H9 (cell line): Measurements from ENCODE around the gene ARAP1. TPM values are rescaled to one million over a fixed set of nuclear protein-coding genes. Genes with fewer than 3 reads are reported as not detected.

ENCODE experiments used
- DNase-seq: peaks from one replicate; pipeline ENCODE4 v3.0.0-alpha.2; 2017
- H2AFZ ChIP-seq: one replicate; pipeline ENCODE4 v1.6.1; 2013; ENCODE audit warnings: mild to moderate bottlenecking, low read length, control low read depth, moderate library complexity
- H2AK5ac ChIP-seq: 2 replicates; pipeline ENCODE4 v1.6.1; 2013; ENCODE audit warnings: low read length, control low read depth, mixed read lengths; ENCODE audit not compliant: insufficient read length
- H2BK120ac ChIP-seq: one replicate; pipeline ENCODE4 v1.6.1; 2013; ENCODE audit warnings: low read depth, mild to moderate bottlenecking, low read length, control low read depth, inconsistent platforms; ENCODE audit not compliant: poor library complexity, severe bottlenecking
- H2BK12ac ChIP-seq: 2 replicates; pipeline ENCODE4 v1.6.1; 2013; ENCODE audit warnings: low read length, control low read depth, mixed read lengths, low read depth; ENCODE audit not compliant: insufficient read length
- H2BK15ac ChIP-seq: 2 replicates; pipeline ENCODE4 v1.6.1; 2013; ENCODE audit warnings: low read depth, low read length, control low read depth
- H2BK20ac ChIP-seq: one replicate; pipeline ENCODE4 v1.6.1; 2013; ENCODE audit warnings: low read depth, mild to moderate bottlenecking, low read length, control low read depth, inconsistent platforms; ENCODE audit not compliant: poor library complexity, severe bottlenecking
- H2BK5ac ChIP-seq: 2 replicates; pipeline ENCODE4 v1.6.1; 2013; ENCODE audit warnings: low read length, control low read depth, mixed read lengths; ENCODE audit not compliant: insufficient read length
- H3K14ac ChIP-seq: 2 replicates; pipeline ENCODE4 v1.6.1; 2013; ENCODE audit warnings: low read length, control low read depth; ENCODE audit not compliant: insufficient read depth
- H3K18ac ChIP-seq: 2 replicates; pipeline ENCODE4 v1.6.1; 2013; ENCODE audit warnings: low read depth, mild to moderate bottlenecking, mixed read lengths, low read length, control low read depth; ENCODE audit not compliant: insufficient read length
- H3K23ac ChIP-seq: 2 replicates; pipeline ENCODE4 v1.6.1; 2013; ENCODE audit warnings: low read length, control low read depth, mixed read lengths, low read depth; ENCODE audit not compliant: insufficient read length
- H3K23me2 ChIP-seq: 2 replicates; pipeline ENCODE4 v1.6.1; 2013; ENCODE audit warnings: low read depth, mild to moderate bottlenecking, mixed read lengths, low read length, control low read depth; ENCODE audit not compliant: insufficient read length, poor library complexity, severe bottlenecking
- H3K27ac ChIP-seq: 2 replicates; pipeline ENCODE4 v1.5.1; 2013; ENCODE audit warnings: low read length, control low read depth, mixed read lengths, low read depth; ENCODE audit not compliant: insufficient read length
- H3K27me3 ChIP-seq: 2 replicates; pipeline ENCODE4 v1.6.1; 2013; ENCODE audit warnings: low read length, control low read depth, inconsistent platforms; ENCODE audit not compliant: insufficient read depth
- H3K4ac ChIP-seq: 2 replicates; pipeline ENCODE4 v1.6.1; 2013; ENCODE audit warnings: low read depth, mild to moderate bottlenecking, control low read depth, inconsistent platforms, low read length, moderate library complexity
- H3K4me1 ChIP-seq: 2 replicates; pipeline ENCODE4 v1.6.1; 2013; ENCODE audit warnings: low read length, control low read depth, inconsistent platforms; ENCODE audit not compliant: insufficient read depth
- H3K4me2 ChIP-seq: 2 replicates; pipeline ENCODE4 v1.6.1; 2013; ENCODE audit warnings: low read length, control low read depth, mixed read lengths; ENCODE audit not compliant: insufficient read length, insufficient read depth
- H3K56ac ChIP-seq: 2 replicates; pipeline ENCODE4 v1.6.1; 2013; ENCODE audit warnings: low read depth, mild to moderate bottlenecking, mixed read lengths, low read length, control low read depth; ENCODE audit not compliant: insufficient read length
- H3K79me1 ChIP-seq: 2 replicates; pipeline ENCODE4 v1.6.1; 2013; ENCODE audit warnings: low read depth, mild to moderate bottlenecking, moderate library complexity, low read length, control low read depth, inconsistent platforms; ENCODE audit not compliant: insufficient read depth, poor library complexity, severe bottlenecking
- H3K79me2 ChIP-seq: 2 replicates; pipeline ENCODE4 v1.6.1; 2013; ENCODE audit warnings: low read length, control low read depth, inconsistent platforms; ENCODE audit not compliant: insufficient read depth
- H3K9ac ChIP-seq: 2 replicates; pipeline ENCODE4 v1.6.1; 2013; ENCODE audit warnings: low read length, control low read depth, mixed read lengths; ENCODE audit not compliant: insufficient read length; ENCODE audit errors: extremely low read depth
- H3K9me3 ChIP-seq: one replicate; pipeline ENCODE4 v1.6.1; 2013; ENCODE audit warnings: low read depth, low read length, inconsistent platforms; ENCODE audit not compliant: control insufficient read depth
- H3T11ph ChIP-seq: one replicate; pipeline ENCODE4 v1.6.1; 2013; ENCODE audit warnings: mild to moderate bottlenecking, low read length, control low read depth, inconsistent platforms
- H4K20me1 ChIP-seq: one replicate; pipeline ENCODE4 v1.6.1; 2013; ENCODE audit not compliant: control insufficient read depth, insufficient read length, insufficient read depth
- H4K5ac ChIP-seq: 2 replicates; pipeline ENCODE4 v1.6.1; 2013; ENCODE audit warnings: low read depth, mild to moderate bottlenecking, mixed read lengths, low read length, control low read depth; ENCODE audit not compliant: insufficient read length
- H4K8ac ChIP-seq: replicated peaks from 2 replicates; pipeline ENCODE4 v1.6.1; 2013; ENCODE audit warnings: low read length, control low read depth, mixed read lengths, low read depth; ENCODE audit not compliant: insufficient read length
- H4K91ac ChIP-seq: 2 replicates; pipeline ENCODE4 v1.6.1; 2013; ENCODE audit warnings: low read depth, mild to moderate bottlenecking, moderate library complexity, mixed read lengths, low read length, control low read depth; ENCODE audit not compliant: insufficient read length
- H3K27ac Mint-ChIP-seq, 3 experiments: 2 replicates in 2 of 3; 3 replicates in 1 of 3; pipeline ENCODE4 v1.8.0; 2020 to 2021; ENCODE audit warnings: mixed read lengths in 3 of 3, mild to moderate bottlenecking in 1 of 3, moderate library complexity in 1 of 3
- H3K27me3 Mint-ChIP-seq: 2 replicates; pipeline ENCODE4 v1.8.0; 2021; ENCODE audit warnings: low read depth, mild to moderate bottlenecking, moderate library complexity, mixed read lengths
- H3K36me3 Mint-ChIP-seq, 3 experiments: 2 replicates in 2 of 3; 3 replicates in 1 of 3; pipeline ENCODE4 v1.8.0; 2020 to 2021; ENCODE audit warnings: low read depth in 3 of 3, mixed read lengths in 3 of 3; ENCODE audit not compliant: insufficient read depth in 1 of 3
- H3K4me1 Mint-ChIP-seq, 2 experiments: 2 replicates each; pipeline ENCODE4 v1.8.0; 2020; ENCODE audit warnings: mixed read lengths in 2 of 2
- H3K4me3 Mint-ChIP-seq, 2 experiments: 2 replicates in 1 of 2; 3 replicates in 1 of 2; pipeline ENCODE4 v1.8.0; 2020 to 2021; ENCODE audit warnings: mild to moderate bottlenecking in 2 of 2, mixed read lengths in 2 of 2, moderate library complexity in 1 of 2
- H3K9me3 Mint-ChIP-seq, 2 experiments: 2 replicates in 1 of 2; 3 replicates in 1 of 2; pipeline ENCODE4 v1.8.0; 2020; ENCODE audit warnings: mild to moderate bottlenecking in 2 of 2, mixed read lengths in 2 of 2, moderate library complexity in 1 of 2
- WGBS: extraction: QIAGEN DNeasy Blood & Tissue Kit; methylation state at CpG from one replicate; pipeline ENCODE4 v1.1.7; 2013; ENCODE audit warnings: missing lambda C conversion rate, low lambda C conversion rate, mixed read lengths; ENCODE audit not compliant: insufficient read length; ENCODE audit errors: extremely low coverage; 5-methylcytosine and 5-hydroxymethylcytosine counted together
- total RNA-seq: library from RNA; stranded (reverse); gene quantifications from 2 replicates; pipeline ENCODE4 v1.2.1, GENCODE V29; 2021
- TF ChIP-seq, protein P1 (sequence below): fragments of 200-600 bp; sonication (generic); conservative IDR thresholded peaks from 3 replicates; pipeline ENCODE4 v1.8.0; 2021; ENCODE audit warnings: antibody characterized with exemption, mild to moderate bottlenecking

The ARAP1 gene
- total RNA-seq, 1 experiment from 2014 or later, result 59.4 TPM

GRCh38 chr11:72741849-72742512, 10.2 kb downstream of the ARAP1 start:
- Histone ChIP-seq H3K4me2 (no peak overlapping the region), H4K20me1 (no peaks in the 10 kb centered on the region), H2BK120ac (no peak overlapping the region), H2BK20ac (no peak overlapping the region), H3K23ac (no peak overlapping the region), H3K56ac (no peak overlapping the region), H2BK12ac (no peak overlapping the region), H2AK5ac (no peak overlapping the region), H3K9me3 (no peaks in the 10 kb centered on the region), H4K91ac (no peak overlapping the region), H2AFZ (no peak overlapping the region), H3K79me1 (no peaks in the 10 kb centered on the region), H3K27ac (no peak overlapping the region), H3K4me1 (peaks cover 10% of the 10 kb centered on the region), H3K18ac (no peak overlapping the region), H4K5ac (no peak overlapping the region), H2BK15ac (no peak overlapping the region), H3K79me2 (peaks cover 17% of the 10 kb centered on the region; the same call in 1 of the 2 replicates), H3K14ac (peak overlapping the region; percentile 5), H3K27me3 (no peaks in the 10 kb centered on the region), H3K4ac (no peak overlapping the region; the same call in 1 of the 2 replicates), H3K23me2 (no peaks in the 10 kb centered on the region), H2BK5ac (no peak overlapping the region), H3T11ph (no peak overlapping the region), H4K8ac (no peak overlapping the region), H3K9ac (no peak overlapping the region)
- no peaks in the 10 kb centered on the region for H3K9me3 Mint-ChIP-seq
- peak overlapping the region; percentile 53 to 98 (median 98); a peak in 4 of 7 replicates for H3K27ac Mint-ChIP-seq
- no CpG with 5 or more reads among the region's 7 CpGs for WGBS
- no peak for DNase-seq
- H3K36me3 Mint-ChIP-seq, result peaks cover 0 to 7% (median 5%) of the 10 kb centered on the region in 3 experiments; a peak in 3 of 7 replicates
- peaks cover 46 to 47% of the 10 kb centered on the region in 2 experiments for H3K4me1 Mint-ChIP-seq
- H3K4me3 Mint-ChIP-seq, result no peak overlapping the region
- no peaks in the 10 kb centered on the region for H3K27me3 Mint-ChIP-seq
- TF ChIP-seq, protein P1, sequence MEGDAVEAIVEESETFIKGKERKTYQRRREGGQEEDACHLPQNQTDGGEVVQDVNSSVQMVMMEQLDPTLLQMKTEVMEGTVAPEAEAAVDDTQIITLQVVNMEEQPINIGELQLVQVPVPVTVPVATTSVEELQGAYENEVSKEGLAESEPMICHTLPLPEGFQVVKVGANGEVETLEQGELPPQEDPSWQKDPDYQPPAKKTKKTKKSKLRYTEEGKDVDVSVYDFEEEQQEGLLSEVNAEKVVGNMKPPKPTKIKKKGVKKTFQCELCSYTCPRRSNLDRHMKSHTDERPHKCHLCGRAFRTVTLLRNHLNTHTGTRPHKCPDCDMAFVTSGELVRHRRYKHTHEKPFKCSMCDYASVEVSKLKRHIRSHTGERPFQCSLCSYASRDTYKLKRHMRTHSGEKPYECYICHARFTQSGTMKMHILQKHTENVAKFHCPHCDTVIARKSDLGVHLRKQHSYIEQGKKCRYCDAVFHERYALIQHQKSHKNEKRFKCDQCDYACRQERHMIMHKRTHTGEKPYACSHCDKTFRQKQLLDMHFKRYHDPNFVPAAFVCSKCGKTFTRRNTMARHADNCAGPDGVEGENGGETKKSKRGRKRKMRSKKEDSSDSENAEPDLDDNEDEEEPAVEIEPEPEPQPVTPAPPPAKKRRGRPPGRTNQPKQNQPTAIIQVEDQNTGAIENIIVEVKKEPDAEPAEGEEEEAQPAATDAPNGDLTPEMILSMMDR, result no peak
